Suprapubic skin (tissue), 4 donors: ENCODE results near the gene SPINDOC.

ENCODE experiments used
- POLR2A ChIP-seq, 2 donors: fragments of 450-650 bp; IDR thresholded peaks; one replicate each; pipeline ENCODE4 v1.6.1; 2017; ENCODE audit warnings: antibody characterized with exemption in 2 of 2, mild to moderate bottlenecking in 2 of 2, moderate library complexity in 2 of 2
- POLR2AphosphoS5 ChIP-seq, 3 donors: sonication (generic); formaldehyde crosslinking; IDR thresholded peaks; one replicate each; pipeline ENCODE4 v1.6.1; 2017; ENCODE audit warnings: antibody characterized with exemption in 3 of 3
- TF ChIP-seq, protein P1 (sequence below), 2 donors: fragments of 200-600 bp in 1 of 2; fragments of 450-650 bp in 1 of 2; sonication (generic) in 1 of 2; IDR thresholded peaks; one replicate each; pipeline ENCODE4 v1.5.1; 2016 to 2019; ENCODE audit warnings: antibody characterized with exemption in 2 of 2, mild to moderate bottlenecking in 1 of 2, moderate library complexity in 1 of 2

DNA sequence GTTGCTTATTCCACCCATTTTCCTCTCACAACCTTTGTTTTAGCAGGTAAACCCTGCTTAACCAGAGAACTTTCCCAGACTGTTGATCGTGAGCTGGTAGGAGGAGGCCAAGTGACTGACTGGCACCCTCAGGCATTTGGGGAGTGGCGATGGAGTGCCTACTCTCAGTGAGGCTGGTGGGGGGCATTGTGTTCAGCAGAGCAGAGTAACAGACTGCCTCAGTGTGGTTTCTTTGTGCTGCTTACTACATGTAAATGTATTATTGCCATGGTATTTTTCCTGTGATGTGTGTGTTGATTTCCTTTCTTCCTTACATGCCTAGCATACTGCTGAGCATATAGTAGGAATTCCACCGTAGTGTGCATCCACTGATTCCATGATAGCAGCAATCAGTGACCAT is 28.3 kb downstream of the SPINDOC start:
- TF ChIP-seq POLR2A (IDR thresholded peaks at IDR 0.05) (no peak), POLR2AphosphoS5 (IDR thresholded peaks at IDR 0.05) (no peak)
- TF ChIP-seq, protein P1, sequence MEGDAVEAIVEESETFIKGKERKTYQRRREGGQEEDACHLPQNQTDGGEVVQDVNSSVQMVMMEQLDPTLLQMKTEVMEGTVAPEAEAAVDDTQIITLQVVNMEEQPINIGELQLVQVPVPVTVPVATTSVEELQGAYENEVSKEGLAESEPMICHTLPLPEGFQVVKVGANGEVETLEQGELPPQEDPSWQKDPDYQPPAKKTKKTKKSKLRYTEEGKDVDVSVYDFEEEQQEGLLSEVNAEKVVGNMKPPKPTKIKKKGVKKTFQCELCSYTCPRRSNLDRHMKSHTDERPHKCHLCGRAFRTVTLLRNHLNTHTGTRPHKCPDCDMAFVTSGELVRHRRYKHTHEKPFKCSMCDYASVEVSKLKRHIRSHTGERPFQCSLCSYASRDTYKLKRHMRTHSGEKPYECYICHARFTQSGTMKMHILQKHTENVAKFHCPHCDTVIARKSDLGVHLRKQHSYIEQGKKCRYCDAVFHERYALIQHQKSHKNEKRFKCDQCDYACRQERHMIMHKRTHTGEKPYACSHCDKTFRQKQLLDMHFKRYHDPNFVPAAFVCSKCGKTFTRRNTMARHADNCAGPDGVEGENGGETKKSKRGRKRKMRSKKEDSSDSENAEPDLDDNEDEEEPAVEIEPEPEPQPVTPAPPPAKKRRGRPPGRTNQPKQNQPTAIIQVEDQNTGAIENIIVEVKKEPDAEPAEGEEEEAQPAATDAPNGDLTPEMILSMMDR (IDR thresholded peaks at IDR 0.05), result no peak
